Fibroblast of mammary gland (primary cell): ENCODE measurements around the gene RING1.

Experiments
- DNase-seq: peaks from one replicate; pipeline ENCODE4 v3.0.0-alpha.2; 2010; ENCODE audit warnings: low read depth
- H3K4me3 ChIP-seq: 2 replicates; pipeline ENCODE4 v1.5.1; 2011; ENCODE audit warnings: low read depth, mild to moderate bottlenecking, low read length, moderate library complexity; ENCODE audit not compliant: control insufficient read depth
- TF ChIP-seq, protein P1 (sequence below): conservative IDR thresholded peaks from 2 replicates; pipeline ENCODE4 v1.5.1; 2011; ENCODE audit warnings: low read depth, low read length, inconsistent platforms; ENCODE audit not compliant: control insufficient read depth, insufficient read depth

RING1 gene

DNA sequence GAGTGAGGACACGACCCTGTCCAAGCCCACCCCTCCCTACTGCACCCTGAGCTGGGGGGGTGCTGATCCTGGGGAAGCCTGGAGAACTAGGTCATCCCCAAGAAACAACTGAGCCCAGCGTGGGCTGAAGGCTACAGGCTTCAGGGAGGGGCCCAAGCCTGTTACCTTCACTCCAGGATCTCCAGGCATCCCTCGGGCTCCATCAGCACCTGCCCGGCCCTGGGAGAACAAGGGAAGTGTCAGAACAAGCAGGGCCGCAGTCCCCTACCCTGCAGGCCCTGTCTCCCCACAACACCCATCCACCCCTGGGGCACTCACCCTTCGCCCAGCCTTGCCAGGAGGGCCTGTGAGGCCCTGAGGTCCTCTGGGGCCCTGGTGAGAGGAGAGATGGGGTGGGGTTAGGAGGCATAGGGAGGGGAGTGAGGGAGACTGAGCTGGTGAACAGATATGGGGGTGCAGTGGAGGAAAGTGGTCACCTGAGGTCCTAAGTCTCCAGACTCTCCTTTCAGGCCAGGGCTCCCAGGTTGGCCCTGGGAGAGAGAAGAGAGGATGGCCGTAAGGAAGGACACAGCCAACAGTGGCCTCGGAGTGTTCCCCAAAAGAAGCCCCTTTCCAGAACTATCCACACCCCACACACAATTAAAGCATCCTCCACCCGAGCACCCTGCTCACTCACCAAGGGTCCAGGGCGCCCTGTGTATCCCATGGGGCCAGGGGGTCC, 29.4 kb upstream of the RING1 start:
- TF ChIP-seq, protein P1, sequence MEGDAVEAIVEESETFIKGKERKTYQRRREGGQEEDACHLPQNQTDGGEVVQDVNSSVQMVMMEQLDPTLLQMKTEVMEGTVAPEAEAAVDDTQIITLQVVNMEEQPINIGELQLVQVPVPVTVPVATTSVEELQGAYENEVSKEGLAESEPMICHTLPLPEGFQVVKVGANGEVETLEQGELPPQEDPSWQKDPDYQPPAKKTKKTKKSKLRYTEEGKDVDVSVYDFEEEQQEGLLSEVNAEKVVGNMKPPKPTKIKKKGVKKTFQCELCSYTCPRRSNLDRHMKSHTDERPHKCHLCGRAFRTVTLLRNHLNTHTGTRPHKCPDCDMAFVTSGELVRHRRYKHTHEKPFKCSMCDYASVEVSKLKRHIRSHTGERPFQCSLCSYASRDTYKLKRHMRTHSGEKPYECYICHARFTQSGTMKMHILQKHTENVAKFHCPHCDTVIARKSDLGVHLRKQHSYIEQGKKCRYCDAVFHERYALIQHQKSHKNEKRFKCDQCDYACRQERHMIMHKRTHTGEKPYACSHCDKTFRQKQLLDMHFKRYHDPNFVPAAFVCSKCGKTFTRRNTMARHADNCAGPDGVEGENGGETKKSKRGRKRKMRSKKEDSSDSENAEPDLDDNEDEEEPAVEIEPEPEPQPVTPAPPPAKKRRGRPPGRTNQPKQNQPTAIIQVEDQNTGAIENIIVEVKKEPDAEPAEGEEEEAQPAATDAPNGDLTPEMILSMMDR: no peak
- no peak for DNase-seq
- H3K4me3 ChIP-seq: no peak overlapping the region

DNA sequence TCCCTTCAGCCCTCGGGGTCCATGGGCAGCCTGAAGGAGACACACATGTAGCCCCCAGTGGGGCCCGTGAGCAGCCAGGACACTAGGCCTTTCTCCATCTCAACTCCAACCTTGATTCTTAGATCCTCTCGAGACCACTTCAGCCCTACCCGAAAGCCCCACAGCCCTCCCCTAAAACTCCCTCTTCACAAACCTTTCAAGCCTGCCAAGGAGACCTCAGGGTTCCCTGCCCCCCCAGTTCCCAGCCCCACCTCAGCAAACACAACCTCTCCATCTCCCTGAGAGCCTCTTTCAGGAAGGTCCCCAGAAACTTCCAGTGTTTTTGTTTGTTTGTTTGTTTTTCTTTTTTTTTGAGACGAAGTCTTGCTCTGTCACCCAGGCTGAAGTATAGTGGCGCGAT, 27.2 kb upstream of the RING1 start:
- DNase-seq: no peak
- TF ChIP-seq, protein P1: no peak
- no peak overlapping the region for H3K4me3 ChIP-seq

DNA sequence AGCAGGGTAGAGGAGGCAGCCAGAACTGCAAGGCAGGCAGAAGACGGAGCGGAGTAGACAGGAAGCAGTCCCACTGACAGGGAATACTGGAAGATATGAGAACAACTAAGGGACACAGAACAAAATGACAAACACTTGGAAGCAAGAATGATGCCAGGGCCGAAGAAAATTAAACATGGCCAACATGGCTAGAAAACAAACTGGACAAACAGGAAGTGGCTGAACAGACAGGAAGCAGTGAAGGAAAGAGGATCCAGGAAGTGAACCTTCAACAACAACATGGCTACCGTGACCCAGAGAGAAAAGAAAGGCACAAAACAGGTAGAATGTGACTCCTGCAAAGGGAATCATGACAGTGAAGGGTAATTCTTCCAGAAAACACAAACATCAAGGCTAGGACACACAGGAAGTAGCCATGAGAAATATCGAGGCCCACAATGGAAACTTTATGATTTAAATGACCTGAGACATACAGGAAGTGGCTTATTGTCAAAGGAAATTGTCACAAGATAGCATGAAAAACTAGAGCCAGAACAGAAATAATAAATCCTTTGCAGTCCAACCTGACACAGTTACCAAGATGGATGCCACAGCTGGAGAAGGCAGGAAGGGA, 25.1 kb upstream of the RING1 start:
- no peak overlapping the region for H3K4me3 ChIP-seq
- DNase-seq: no peak

DNA sequence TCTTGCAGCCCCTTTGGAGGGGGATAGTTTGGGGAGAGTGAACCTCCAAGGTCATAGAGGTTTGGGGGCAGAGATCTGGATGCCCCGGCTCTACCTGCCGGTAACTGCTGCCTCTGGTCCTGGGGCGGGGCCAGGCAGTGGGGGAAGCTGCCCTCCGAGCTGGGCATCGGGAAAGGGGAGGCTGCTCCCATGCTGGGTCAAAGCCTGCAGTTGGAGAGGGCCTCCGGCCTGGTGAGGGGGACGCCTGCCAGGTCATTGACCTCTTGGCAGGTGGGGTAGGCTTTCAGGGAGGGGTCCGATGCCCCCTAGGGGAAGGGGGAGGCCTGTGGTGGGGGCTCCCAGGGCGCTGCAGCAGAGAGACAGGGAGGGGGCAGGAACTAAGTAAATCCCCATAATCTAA, 23.1 kb upstream of the RING1 start:
- TF ChIP-seq, protein P1: no peak
- no peak overlapping the region for H3K4me3 ChIP-seq
- DNase-seq: no peak

More for the DNA sequence above, 25.1 kb upstream of the RING1 start:
- TF ChIP-seq, protein P1: no peak

DNA sequence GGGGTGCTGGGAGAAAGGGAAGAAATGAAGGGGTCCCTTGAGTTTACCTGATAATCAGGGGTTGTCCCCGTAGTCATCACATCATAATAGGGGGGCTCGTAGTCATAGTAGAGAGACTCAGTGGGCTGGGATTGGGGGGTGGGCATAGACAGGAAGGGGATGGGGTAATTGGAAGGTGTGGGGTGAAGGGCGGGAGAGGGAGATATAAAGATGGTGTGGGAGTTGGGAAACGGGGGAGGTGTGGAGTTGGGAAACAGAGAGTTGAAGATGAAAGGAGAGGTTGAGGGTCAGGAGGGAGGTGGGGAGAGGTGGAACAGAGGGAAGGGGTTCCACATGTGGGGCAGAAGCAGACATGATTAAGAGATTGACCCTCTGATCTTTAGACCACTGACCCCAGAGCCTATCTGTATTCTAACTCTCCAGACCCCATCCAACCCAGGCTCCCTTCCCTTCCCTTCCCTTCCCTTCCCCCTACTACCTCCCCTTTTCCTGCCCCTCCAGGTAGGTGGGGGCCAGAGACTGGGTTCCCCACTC, 22.6 kb upstream of the RING1 start:
- TF ChIP-seq, protein P1: no peak
- H3K4me3 ChIP-seq: no peak overlapping the region
- DNase-seq: no peak

DNA sequence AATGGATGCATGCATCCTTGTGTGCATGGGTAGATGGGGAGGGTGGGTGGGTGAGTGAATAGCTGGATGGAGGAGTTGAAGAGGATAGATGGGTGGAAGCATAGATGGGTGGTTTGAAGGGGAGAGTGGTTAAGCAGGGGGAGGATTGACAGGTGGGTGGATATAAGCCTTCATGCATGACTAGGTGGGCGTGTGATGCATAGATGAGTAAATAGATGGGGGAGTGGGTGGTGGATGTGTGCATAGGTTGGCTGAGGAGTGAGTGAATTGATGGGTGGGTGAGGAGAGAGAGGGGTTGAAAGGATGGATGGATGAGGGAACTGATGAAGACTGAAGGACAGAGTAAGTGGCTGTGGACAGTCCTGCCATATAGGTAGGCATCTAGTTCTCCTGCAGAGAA, 20.5 kb upstream of the RING1 start:
- no peak for DNase-seq
- no peak overlapping the region for H3K4me3 ChIP-seq
- TF ChIP-seq, protein P1: no peak
